Measurements from ENCODE around the gene LRP2. TPM values are rescaled to one million over a fixed set of nuclear protein-coding genes. Genes with fewer than 3 reads are reported as not detected.

Gene LRP2
- total RNA-seq, 1 experiment from 2014 or later = 260 TPM

DNA sequence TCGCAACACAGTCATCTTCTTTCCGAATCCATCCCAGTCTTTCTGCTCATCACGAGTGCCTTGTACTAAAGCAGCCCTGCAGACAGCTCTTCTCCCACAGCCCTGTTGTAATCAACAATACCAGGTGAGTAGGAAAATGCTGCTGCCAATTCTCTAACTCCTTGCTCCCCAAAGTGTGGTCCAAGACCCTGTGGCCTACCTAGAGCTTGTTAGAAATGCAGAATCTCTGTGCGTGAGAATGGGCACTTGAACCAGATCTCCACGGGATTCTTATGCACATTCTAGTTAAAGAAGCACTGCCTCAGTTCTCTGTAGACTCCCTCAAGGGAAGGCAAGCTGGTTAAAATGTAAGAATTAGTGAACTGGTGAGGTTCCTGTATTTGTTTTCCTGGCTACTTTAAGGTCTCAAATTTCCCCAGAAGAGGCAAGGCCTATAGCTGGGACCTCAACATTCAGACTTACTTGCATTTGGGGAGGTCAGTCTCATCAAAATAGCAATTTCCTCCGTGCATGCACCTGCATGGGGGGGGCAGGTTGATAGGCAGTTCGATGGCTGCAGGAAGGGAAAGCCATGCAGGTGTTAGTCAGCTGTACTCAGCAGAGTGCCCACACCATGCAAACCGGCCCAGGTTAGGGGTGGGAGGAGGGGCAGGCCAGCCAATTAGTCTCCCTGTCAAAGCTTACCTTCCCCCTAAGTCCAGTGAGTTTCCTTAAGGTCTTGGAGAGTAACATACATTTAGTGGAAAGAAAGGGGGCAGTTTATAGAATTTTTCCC, 222.2 kb downstream of the LRP2 start:
- no TSS peak for BruUV-seq (replicated peaks)
- TF ChIP-seq, protein P1, sequence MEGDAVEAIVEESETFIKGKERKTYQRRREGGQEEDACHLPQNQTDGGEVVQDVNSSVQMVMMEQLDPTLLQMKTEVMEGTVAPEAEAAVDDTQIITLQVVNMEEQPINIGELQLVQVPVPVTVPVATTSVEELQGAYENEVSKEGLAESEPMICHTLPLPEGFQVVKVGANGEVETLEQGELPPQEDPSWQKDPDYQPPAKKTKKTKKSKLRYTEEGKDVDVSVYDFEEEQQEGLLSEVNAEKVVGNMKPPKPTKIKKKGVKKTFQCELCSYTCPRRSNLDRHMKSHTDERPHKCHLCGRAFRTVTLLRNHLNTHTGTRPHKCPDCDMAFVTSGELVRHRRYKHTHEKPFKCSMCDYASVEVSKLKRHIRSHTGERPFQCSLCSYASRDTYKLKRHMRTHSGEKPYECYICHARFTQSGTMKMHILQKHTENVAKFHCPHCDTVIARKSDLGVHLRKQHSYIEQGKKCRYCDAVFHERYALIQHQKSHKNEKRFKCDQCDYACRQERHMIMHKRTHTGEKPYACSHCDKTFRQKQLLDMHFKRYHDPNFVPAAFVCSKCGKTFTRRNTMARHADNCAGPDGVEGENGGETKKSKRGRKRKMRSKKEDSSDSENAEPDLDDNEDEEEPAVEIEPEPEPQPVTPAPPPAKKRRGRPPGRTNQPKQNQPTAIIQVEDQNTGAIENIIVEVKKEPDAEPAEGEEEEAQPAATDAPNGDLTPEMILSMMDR (IDR thresholded peaks at IDR 0.05; ENCODE audit: insufficient read depth in 1 of 2, low read depth in 1 of 2, low read length in 1 of 2, severe bottlenecking in 1 of 2, unreplicated experiment in 1 of 2) = no peak
- Mint-ChIP-seq H3K27me3 (ENCODE audit: insufficient read depth, unreplicated experiment) (no peaks in the 10 kb centered on the region), H3K27ac (ENCODE audit: unreplicated experiment) (no peak overlapping the region), H3K4me3 (ENCODE audit: unreplicated experiment) (no peak overlapping the region), H3K36me3 (ENCODE audit: insufficient read depth, unreplicated experiment) (peaks cover 10% of the 10 kb centered on the region), H3K4me1 (ENCODE audit: low read depth, unreplicated experiment) (no peaks in the 10 kb centered on the region), H3K9me3 (ENCODE audit: unreplicated experiment) (no peaks in the 10 kb centered on the region)
- POLR2A ChIA-PET = no interaction called here
- Histone ChIP-seq H3K27me3 (replicated peaks; ENCODE audit: control insufficient read depth, insufficient read depth, low read length) (no peaks in the 10 kb centered on the region), H3K9me3 (no peaks in the 10 kb centered on the region), H3K36me3 (ENCODE audit: control insufficient read depth, insufficient read depth, low read length) (peaks cover 1% of the 10 kb centered on the region; the same call in 1 of the 2 replicates), H3K4me3 (ENCODE audit: low read depth, low read length) (no peak overlapping the region), H3K4me1 (no peaks in the 10 kb centered on the region)
- intact Hi-C loops (cut with micrococcal nuclease; ENCODE audit: unreplicated experiment) = no loop called here
- CTCF ChIA-PET = interaction anchor here (1.5 kb wide), 1 partner anchor 31 kb away, joined by 5 read pairs; no protein-coding TSS in a partner anchor
- DNase-seq = no peak

GRCh38 chr2:169139145-169139544, 223.2 kb downstream of the LRP2 start:
- no peak for DNase-seq
- Mint-ChIP-seq H3K27me3 (ENCODE audit: insufficient read depth, unreplicated experiment) (no peaks in the 10 kb centered on the region), H3K4me3 (ENCODE audit: unreplicated experiment) (no peak overlapping the region), H3K36me3 (ENCODE audit: insufficient read depth, unreplicated experiment) (no peaks in the 10 kb centered on the region), H3K4me1 (ENCODE audit: low read depth, unreplicated experiment) (no peaks in the 10 kb centered on the region), H3K9me3 (ENCODE audit: unreplicated experiment) (no peaks in the 10 kb centered on the region), H3K27ac (ENCODE audit: unreplicated experiment) (no peak overlapping the region)
- no peaks in the 10 kb centered on the region for H3K27me3 ChIP-seq (replicated peaks; ENCODE audit: control insufficient read depth, insufficient read depth, low read length)
- TF ChIP-seq, protein P1 (IDR thresholded peaks at IDR 0.05; ENCODE audit: insufficient read depth in 1 of 2, low read depth in 1 of 2, low read length in 1 of 2, severe bottlenecking in 1 of 2, unreplicated experiment in 1 of 2) = no peak
- intact Hi-C loops (cut with micrococcal nuclease; ENCODE audit: unreplicated experiment) = no loop called here
- no TSS peak for BruUV-seq (replicated peaks)
- ChIA-PET CTCF (interaction anchor here (1.5 kb wide), 1 partner anchor 30 kb away, joined by 5 read pairs; no protein-coding TSS in a partner anchor), POLR2A (no interaction called here)
- H3K36me3 ChIP-seq (ENCODE audit: control insufficient read depth, insufficient read depth, low read length) = 0 out of 2 replicates have a peak, but pooled peaks cover 1% of the 10 kb centered on the region
- no peaks in the 10 kb centered on the region for H3K9me3 ChIP-seq
- H3K4me3 ChIP-seq (ENCODE audit: low read depth, low read length) = no peak overlapping the region
- H3K4me1 ChIP-seq = no peaks in the 10 kb centered on the region

GRCh38 chr2:169137924-169138323, 224.4 kb downstream of the LRP2 start:
- no peaks in the 10 kb centered on the region for H3K9me3 Mint-ChIP-seq (ENCODE audit: unreplicated experiment)
- H3K9me3 ChIP-seq = no peaks in the 10 kb centered on the region

More at GRCh38 chr2:169137924-169138323, 224.4 kb downstream of the LRP2 start:
- intact Hi-C loops (cut with micrococcal nuclease; ENCODE audit: unreplicated experiment) = no loop called here
- Mint-ChIP-seq H3K27me3 (ENCODE audit: insufficient read depth, unreplicated experiment) (no peaks in the 10 kb centered on the region), H3K36me3 (ENCODE audit: insufficient read depth, unreplicated experiment) (no peaks in the 10 kb centered on the region), H3K4me3 (ENCODE audit: unreplicated experiment) (no peak overlapping the region), H3K27ac (ENCODE audit: unreplicated experiment) (peak overlapping the region; percentile 21), H3K4me1 (ENCODE audit: low read depth, unreplicated experiment) (no peaks in the 10 kb centered on the region)
- no peaks in the 10 kb centered on the region for H3K4me1 ChIP-seq
- ChIA-PET CTCF (interaction anchor here (0.8 kb wide), 1 partner anchor 10 kb away, joined by 3 read pairs; no protein-coding TSS in a partner anchor), POLR2A (no interaction called here)
- H3K4me3 ChIP-seq (ENCODE audit: low read depth, low read length) = no peak overlapping the region
- DNase-seq = no peak
- no TSS peak for BruUV-seq (replicated peaks)
- TF ChIP-seq, protein P1 (IDR thresholded peaks at IDR 0.05; ENCODE audit: insufficient read depth in 1 of 2, low read depth in 1 of 2, low read length in 1 of 2, severe bottlenecking in 1 of 2, unreplicated experiment in 1 of 2) = no peak
- 0 out of 2 replicates have a peak, but pooled peaks cover 1% of the 10 kb centered on the region for H3K36me3 ChIP-seq (ENCODE audit: control insufficient read depth, insufficient read depth, low read length)
- H3K27me3 ChIP-seq (replicated peaks; ENCODE audit: control insufficient read depth, insufficient read depth, low read length) = no peaks in the 10 kb centered on the region

Data from Caco-2 (cell line).